GM10266 (cell line): Measurements from ENCODE around the gene OR4D1.
"Not testable (repeated sequence)": the region's sequence is repeated elsewhere in the genome, so short reads cannot be mapped to it uniquely, and the experiment has no call there.

Experiments used
- DNase-seq: peaks from one replicate; pipeline ENCODE4 v3.0.0; 2012; ENCODE audit errors: extremely low spot score
- CTCF ChIP-seq: IDR thresholded peaks from 2 replicates; pipeline ENCODE4 v1.5.1; 2012; ENCODE audit warnings: mild to moderate bottlenecking, low read depth; ENCODE audit not compliant: control insufficient read depth, insufficient read depth; ENCODE audit errors: missing control alignments

Gene OR4D1

DNA sequence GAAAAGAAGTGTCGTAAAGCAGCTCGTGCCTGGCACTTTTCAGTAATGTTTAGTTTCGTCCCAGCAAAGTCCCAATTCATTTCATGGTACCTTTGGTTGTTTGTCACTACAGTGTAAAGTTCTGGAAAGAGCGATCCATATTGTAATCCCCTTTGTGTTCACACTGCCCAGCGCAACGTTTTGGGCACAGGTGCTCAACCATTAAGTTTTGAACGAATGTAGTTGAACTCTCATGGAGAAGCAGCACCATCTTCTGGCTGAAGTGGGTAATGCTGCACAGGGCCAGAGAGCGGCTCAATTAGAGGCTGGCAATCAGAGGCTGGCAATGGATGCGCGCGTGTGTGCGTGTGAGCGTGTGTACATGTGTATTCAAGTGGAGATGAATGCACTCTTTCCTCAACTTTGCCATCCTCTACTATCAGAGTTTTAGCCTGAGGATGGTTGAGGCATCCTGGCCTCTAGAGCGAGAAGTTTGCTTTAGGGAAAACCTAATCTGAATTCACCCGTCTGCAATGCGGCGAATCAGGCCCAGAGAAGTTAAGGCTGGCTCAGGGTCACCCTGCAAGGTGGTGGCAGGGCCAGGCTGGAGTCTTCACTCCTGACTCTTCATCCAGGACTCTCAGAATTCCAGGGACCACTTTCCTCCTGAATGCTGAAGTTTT is 35.1 kb upstream of the OR4D1 start:
- TF ChIP-seq CTCF, result peak; percentile 98
- DNase-seq, result peak; percentile 66

DNA sequence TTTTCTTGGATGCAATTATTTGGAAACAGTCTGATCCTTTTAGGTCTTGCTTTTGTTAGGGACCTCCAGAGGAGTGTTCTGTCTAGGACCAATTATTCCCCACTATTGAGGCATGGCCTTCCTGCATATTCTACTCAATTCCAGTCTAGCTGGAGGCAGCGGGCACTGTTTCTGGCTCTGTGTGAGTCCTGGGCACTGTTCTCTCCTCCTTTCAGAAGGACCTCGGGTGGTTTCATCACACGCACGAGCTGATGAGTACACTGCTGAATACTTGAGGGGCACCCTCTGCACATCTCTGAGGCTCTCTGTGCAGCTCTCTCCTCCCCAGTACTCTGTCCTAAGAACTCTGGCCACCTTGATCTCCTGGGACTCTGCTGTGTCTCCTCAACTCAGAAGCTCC is 34.2 kb upstream of the OR4D1 start:
- TF ChIP-seq CTCF, result no peak
- no peak for DNase-seq

- TF ChIP-seq CTCF, result no peak
- no peak for DNase-seq
Observed at GRCh38 chr17:58117382-58117781, 30.8 kb upstream of the OR4D1 start.

- DNase-seq, result no peak
- TF ChIP-seq CTCF, result no peak
Observed at GRCh38 chr17:58119491-58119890, 28.7 kb upstream of the OR4D1 start.

DNA sequence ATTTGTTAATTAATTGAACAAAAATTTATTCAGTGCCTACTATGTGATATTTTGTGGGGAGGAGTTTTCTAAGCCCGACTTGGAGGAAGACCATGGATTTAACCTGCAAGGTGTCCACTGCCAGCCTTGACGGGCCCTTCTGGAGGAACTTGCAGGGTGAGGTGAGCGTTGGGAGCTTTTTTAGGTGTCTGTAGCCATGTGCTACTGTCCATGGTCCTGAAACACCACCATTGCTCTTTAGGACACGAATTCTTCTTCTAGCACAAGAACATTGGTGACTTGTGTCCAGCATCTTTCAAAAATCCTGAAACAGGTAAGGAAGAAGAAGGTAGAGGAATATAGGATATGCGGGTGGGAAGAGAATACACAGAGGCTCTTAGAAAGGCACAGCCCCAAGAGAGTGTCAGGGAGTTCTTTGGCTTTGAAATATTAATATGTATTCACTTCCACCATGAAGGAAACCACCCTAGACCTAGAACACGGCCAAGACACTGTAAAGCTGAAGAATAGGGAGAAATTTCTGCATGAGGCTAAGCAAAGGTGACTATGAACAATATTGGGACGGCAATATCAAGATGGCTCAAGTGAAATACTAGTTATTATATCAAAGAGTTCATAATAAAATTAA is 27.9 kb upstream of the OR4D1 start:
- peak; percentile 45 for DNase-seq
- no peak for TF ChIP-seq CTCF

DNA sequence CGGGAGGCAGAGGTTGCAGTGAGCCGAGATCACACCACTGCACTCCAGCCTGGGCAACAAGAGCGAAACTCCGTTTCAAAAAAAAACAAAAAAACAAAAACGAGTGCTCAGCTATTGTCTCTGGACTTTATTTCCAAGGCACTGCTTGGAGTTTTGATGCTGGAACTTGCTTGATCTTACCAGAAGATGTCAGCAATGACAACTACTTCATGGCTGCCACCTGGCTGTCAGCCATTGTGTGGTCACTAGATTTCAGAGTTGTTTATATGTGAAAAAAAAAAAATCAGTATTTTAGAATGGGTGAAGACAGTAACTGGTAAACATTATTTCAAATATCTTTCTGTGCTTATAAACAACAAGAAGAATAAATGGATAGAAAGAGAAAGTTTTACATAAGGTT is 26.3 kb upstream of the OR4D1 start:
- peak; percentile 37 for TF ChIP-seq CTCF
- no peak for DNase-seq

DNA sequence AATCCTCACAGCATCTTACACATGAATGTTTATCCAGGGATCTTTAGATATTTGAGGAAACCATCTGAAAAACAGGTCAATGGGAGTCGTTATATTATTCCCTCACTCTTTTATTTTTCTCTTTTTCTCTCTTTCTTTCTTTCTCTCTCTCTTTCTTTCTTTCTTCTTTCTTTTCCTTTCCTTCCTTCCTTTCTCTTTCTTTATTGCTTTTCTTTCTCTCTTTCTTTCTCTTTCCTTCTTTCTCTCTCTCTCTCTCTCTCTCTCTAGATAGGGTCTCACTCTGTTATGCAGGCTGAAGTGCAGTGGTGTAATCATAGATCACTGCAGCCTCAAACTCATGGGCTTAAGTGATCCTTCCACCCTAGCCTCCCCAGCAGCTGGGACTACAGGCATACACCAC is 20.3 kb upstream of the OR4D1 start:
- no peak for TF ChIP-seq CTCF
- no peak for DNase-seq

GRCh38 chr17:58132697-58133096 is 15.5 kb upstream of the OR4D1 start:
- not testable (repeated sequence) for DNase-seq
